CD4-positive, alpha-beta T cell treated with Interleukin-21 for 1 hour (primary cell): ENCODE data around the gene RNF157.
A peak's percentile ranks its signal among the peaks of the same experiment; 100 is the strongest.

ENCODE experiments used
- DNase-seq: peaks from one replicate; pipeline ENCODE4 v3.0.0-alpha.2; 2020

RNF157 gene

DNA sequence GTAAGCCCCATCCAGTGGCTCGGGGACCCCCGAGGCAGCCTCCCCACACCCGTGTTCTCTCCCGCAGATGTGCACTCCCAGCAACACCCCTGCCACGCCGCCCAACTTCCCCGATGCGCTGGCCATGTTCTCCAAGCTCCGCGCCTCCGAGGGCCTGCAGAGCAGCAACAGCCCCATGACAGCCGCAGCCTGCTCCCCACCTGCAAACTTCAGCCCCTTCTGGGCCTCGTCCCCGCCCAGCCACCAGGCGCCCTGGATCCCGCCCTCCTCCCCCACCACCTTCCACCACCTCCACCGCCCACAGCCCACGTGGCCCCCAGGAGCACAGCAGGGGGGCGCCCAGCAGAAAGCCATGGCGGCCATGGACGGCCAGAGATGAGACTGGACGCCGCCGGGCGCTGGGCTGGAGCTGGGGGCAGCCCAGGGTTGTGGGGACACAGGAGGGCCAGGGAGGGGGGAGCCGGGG lies 29.9 kb upstream of the RNF157 start:
- peak; percentile 35 for DNase-seq

- DNase-seq = peak; percentile 19
Measured at GRCh38 chr17:76268991-76269981, 29.0 kb upstream of the RNF157 start.

- peak; percentile 85 for DNase-seq
Measured at GRCh38 chr17:76268015-76268749, 27.9 kb upstream of the RNF157 start.

DNA sequence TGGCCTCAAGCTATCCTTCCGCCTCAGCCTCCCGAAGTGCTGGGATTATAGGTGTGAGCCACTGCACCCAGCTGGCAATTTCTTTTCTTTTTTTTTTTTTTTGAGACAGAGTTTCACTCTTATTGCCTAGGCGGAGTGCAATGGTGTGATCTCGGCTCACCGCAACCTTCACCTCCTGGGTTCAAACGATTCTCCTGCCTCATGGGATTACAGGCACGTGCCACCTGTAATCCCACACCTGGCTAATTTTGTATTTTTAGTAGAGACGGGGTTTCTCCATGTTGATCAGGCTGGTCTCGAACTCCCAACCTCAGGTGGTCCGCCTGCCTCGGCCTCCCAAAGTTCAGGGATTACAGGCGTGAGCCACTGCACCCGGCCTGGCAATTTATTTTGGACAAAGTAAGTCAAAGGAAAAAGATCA lies 27.3 kb upstream of the RNF157 start:
- DNase-seq = peak; percentile 41

GRCh38 chr17:76267051-76267576 lies 26.8 kb upstream of the RNF157 start:
- peak; percentile 24 for DNase-seq

- peak; percentile 49 for DNase-seq
Measured at GRCh38 chr17:76266244-76266938, 26.1 kb upstream of the RNF157 start.

- peak; percentile 66 for DNase-seq
Measured at GRCh38 chr17:76265624-76266243, 25.4 kb upstream of the RNF157 start.

DNA sequence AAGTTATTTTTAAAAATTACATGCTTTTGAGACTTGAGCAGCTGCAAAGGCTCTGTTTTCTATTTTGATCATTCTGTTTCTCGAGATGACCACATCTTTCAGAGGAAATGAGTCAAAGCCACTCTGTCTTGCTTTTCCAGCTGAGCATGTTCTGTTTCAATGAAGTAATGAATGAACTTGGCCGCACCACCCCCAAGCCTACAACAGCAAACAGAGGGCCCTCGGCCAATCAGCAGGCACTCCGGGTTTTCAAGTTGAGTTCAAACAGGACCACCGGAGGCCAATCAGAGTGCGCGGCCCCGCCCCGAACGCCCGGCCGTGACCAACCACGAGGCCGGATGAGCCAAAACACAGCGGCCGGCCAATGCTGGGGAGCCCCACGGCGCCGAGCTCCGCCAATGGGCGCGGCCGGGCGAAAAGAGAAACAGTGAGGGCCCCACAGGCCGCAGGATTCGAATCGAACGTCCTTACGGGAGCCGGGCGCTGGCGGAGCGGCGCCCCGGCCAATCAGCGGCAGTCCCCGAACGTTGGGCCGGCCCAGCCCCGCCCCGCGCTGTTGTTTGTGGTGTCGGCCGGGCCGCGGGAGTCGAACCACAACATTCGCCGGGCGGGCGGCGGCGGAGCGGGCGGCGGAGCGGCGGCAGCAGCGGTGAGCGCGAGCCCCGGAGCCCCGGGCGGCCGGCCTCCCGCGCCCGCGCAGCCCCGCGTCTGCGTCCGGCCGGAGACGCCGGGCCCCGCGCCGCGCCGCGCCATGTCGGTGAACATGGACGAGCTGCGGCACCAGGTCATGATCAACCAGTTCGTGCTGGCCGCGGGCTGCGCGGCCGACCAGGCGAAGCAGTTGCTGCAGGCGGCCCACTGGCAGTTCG lies 24.7 kb upstream of the RNF157 start, which contains the start of gene UBALD2:
Gene UBALD2 (plus strand): TSS at position 594 of the 869 bp plus-strand sequence. CDS start 158 bp downstream, at position 752.
- DNase-seq = peak; percentile 99

DNA sequence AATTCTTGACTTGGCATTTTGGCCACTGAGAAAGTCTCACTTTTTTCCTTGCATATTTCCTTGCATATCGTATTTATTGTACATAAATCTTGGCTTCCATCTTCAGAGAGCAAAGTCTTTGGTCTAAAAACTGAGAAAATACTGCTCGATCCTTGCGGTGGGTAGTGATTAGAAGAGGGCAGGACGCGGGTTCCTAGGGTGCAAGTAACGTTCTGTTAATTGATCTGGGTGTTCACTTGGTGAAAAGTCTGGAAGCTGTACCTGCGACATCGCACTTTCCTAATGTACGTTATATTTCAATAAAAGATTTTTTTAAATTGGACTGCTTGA lies 24.1 kb upstream of the RNF157 start:
- no peak for DNase-seq

DNA sequence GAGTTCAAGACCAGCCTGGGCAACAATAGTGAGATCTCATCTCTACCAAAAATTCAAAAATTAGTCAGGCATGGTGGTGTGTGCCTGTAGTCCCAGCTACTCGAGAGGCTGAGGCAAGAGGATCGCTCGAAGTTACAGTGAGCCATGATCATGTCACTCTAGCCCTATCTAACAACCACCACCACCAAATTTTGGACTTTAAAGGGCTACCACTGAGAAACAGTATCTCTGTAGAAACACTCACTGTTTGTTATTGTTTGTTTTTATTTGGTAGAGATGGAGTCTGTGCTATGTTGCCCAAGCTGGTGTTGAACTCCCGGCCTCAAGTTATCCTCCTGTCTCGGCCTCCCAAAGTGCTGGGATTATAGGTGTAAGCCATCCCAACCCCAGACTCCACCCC lies 23.6 kb upstream of the RNF157 start:
- no peak for DNase-seq

- DNase-seq = no peak
Measured at GRCh38 chr17:76262732-76263344, 22.5 kb upstream of the RNF157 start.

DNA sequence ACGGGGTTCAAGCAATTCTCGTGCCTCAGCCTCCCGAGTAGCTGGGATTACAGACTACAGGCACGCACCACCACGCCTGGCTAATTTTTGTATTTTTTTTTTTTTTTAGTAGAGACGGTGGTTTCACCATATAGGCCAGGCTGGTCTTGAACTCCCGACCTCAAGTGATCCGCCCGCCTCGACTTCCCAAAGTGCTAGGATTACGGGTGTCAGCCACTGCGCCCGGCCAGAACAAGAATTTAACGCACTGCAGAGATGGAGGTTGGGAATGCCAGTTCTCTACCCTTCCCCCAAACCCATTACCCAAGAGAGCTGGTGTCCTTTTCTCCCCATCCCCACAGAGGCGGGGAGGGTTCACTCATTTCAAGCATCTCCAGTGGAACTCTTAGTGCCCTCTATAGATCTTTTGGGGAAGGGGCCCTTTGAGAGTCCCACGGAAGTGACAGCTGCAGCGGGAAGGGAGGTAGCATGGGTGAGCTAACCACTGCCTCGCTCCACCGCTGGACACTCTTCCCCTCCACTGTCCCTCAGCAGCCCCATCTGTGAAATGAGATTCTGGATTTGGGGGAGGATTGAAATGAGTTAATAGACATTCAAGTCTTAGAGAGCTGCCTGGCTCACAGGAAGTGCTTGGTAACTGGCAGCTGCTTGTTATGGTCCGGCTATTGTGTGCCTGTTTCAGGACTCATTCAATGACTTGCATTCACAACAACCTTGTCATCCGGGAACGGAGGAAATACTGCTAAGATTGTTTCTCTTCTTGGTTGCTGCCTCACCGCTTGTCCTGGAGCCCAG lies 21.3 kb upstream of the RNF157 start:
- no peak for DNase-seq

DNA sequence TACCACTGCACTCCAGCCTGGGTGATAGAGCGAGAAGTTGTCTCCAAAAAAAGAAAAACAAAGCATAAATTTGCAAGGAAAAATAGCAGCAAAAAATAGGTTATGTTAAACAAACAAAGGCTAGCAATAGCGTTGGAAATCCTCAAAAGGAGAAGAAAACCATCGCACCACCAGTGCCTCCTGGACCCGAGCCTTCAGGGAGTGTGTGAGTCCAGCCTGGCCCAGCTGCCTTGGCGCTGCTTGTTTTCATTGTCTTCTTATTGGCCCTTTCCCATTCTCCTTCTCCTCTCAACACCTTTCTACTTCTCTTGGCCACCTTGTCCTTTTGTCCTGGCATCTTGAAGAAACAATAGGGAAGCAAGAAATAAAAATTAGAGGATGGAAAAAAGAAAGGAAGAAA lies 20.4 kb upstream of the RNF157 start:
- no peak for DNase-seq

GRCh38 chr17:76260220-76260619 lies 19.9 kb upstream of the RNF157 start:
- DNase-seq = no peak

- DNase-seq = peak; percentile 72
Measured at GRCh38 chr17:76256430-76257050, 16.2 kb upstream of the RNF157 start.

DNA sequence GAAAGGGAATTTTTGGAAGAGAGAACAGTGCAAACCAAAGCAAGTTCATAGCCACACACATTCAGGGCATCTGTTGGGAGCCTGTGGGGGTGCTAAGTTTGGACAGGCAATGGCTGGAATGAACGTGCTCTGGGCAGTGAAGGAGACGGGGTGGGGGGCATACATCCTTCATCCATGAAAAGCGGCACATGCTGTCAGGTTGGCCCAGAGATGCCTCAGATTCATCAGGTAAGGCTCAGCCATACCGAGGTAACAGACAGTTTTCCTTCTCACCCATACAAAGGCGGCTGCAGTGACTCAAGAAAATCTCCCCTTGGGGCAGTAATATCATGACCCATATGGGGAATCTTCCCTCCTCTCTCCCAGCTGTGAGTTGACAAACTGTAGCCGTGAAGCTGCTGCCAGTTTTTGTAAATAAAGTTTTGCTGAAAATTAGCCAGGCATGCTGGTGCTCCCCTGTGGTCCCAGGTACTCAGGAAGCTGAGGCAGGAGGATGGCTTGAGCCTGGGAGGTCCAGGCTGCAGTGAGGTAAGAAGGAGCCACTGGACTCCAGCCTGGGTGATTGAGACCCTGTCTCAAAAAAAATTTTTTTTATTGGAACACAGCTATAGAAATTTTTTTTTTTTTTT lies 15.6 kb upstream of the RNF157 start:
- DNase-seq = no peak

GRCh38 chr17:76254275-76254674 lies 14.0 kb upstream of the RNF157 start:
- DNase-seq = no peak

DNA sequence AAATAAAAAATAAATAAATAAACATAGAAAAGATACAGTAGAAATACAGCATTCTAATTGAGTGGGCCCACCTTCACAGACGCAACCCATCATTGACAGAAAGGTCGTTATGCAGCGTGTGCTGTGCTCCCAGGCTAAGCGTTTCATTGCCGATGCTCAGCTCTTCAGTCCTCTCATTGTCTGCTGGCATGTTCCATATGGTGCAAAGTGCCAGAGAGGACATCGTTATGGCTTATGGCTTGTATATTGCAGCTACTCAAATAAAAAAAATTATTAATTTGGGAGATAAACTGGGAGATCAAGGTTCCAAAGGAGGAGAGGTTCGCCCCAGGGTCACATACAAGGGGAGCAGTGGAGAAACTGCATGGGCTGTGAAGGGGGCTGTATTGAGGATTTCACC lies 13.5 kb upstream of the RNF157 start:
- DNase-seq = no peak
